ENCODE measurements around the gene TARP.

The TARP gene

DNA sequence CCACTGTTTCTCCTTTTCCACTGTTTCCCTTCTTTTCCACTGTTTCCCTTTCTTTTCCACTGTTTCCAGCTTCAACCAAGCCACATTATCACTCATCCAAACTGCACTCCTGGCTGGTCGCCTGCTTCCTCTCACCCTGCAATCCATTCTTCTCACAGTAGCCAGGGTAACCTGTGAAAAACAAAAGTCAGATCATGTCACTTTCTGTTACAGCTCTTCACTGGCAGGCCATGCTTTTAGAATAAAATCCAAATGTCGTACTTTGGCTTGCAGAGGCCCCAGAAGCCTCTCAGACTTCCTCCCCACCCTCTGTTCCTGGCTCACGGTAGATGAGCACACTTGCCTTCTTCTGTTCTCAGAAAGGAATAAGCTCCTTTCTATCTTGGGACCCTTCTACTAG, 61.5 kb downstream of the TARP start:
- no peak for DNase-seq

DNA sequence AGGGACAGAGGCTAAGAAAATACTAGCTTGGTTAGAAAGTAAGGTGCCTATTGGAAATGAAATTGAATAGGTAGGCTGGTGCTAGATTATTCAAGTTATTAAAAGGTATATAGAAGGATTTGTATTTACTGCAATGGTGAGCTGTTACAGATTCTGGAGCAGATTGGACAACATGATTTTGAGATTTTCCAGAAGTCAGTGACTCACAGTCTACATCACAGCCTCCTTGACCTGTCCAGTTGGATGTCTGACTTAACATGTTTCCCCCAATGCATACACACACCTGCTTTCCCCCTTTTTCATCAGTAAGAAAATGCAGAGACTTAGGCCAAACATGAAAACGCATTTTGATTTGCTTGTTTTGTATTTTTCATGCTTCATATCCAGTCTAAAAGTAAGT, 62.0 kb downstream of the TARP start:
- no peak for DNase-seq

Data from DMS 273 treated with DMSO at 0.1 percent for 48 hours (cell line).